Cardiac muscle cell (in vitro differentiated cells and primary cell): Measurements from ENCODE around the gene HLA-DPA1. TPM values are rescaled to one million over a fixed set of nuclear protein-coding genes. Genes with fewer than 3 reads are reported as not detected.

ENCODE experiments used
- DNase-seq, 2 donors: peaks; one replicate each; pipeline versions ENCODE4 v3.0.0 to v3.0.0-alpha.2; 2010 to 2017; ENCODE audit warnings: low read depth in 1 of 2, low spot score in 1 of 2
- H3K27ac ChIP-seq: fragments of 200-600 bp; sonication (generic); 2 replicates; pipeline ENCODE4 v1.5.1; 2016
- H3K27me3 ChIP-seq: fragments of 200-600 bp; sonication (generic); 2 replicates; pipeline ENCODE4 v1.6.0; 2016; ENCODE audit warnings: control low read depth
- H3K36me3 ChIP-seq: fragments of 200-600 bp; sonication (generic); 2 replicates; pipeline ENCODE4 v1.5.1; 2016; ENCODE audit warnings: control low read depth
- H3K4me1 ChIP-seq: fragments of 200-600 bp; sonication (generic); 2 replicates; pipeline ENCODE4 v1.8.1; 2017; ENCODE audit warnings: low read depth, mild to moderate bottlenecking, mixed run types
- H3K4me3 ChIP-seq: fragments of 200-600 bp; sonication (generic); 2 replicates; pipeline ENCODE4 v1.5.1; 2016; ENCODE audit warnings: mild to moderate bottlenecking
- H3K9me3 ChIP-seq: fragments of 200-600 bp; sonication (generic); 2 replicates; pipeline ENCODE4 v1.5.1; 2017; ENCODE audit warnings: low read depth, mild to moderate bottlenecking, control low read depth
- CTCF ChIP-seq: IDR thresholded peaks from 2 replicates; pipeline ENCODE4 v1.5.1; 2012; ENCODE audit warnings: low read depth, mild to moderate bottlenecking, low read length
- polyA plus RNA-seq: library from polyadenylated mRNA; unstranded; fragments of >200 nt; fragmentation: Nextera tagmentation; extraction: Ambion mirVana; gene quantifications from 2 replicates; pipeline ENCODE4 v1.2.1, GENCODE V29; 2016
- total RNA-seq: library from RNA; depleted of rRNA; stranded (reverse); fragments of >200 nt; gene quantifications from 2 replicates; pipeline ENCODE4 v1.2.3, GENCODE V29; 2016

HLA-DPA1 gene
- total and polyA plus RNA-seq, 2 experiments from 2014 or later: 0.21 to 1.9 TPM

DNA sequence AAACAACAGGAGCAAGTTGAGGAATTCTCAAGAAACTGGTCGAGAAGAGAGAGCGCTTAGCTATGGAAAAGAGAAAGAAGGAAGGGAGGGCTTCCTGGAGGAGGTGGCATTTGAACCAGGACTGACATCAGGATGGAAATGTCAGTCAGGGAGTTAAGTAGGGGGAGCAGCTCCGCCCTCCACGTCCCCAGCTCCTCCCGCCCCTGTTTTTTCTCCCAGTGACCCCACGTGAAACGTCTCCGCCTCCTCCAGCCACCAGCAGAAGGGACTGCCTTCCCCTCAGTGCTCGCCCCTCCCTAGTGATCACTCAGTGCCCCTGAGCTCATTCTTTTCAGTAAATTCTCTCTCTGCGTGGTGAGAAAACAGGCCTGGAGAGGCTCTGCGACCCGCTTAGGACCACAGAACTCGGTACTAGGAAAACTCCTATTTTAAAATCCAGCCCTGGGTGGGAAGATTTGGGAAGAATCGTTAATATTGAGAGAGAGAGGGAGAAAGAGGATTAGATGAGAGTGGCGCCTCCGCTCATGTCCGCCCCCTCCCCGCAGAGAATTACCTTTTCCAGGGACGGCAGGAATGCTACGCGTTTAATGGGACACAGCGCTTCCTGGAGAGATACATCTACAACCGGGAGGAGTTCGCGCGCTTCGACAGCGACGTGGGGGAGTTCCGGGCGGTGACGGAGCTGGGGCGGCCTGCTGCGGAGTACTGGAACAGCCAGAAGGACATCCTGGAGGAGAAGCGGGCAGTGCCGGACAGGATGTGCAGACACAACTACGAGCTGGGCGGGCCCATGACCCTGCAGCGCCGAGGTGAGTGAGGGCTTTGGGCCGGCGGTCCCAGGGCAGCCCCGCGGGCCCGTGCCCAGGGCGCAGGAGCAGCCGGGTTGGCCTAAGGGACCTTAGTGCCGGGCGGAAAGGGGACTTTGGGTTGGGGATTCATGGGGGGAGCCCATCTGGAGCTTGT lies 7.0 kb upstream of the HLA-DPA1 start:
- H3K27me3 ChIP-seq: no peaks in the 10 kb centered on the region
- DNase-seq: peak; percentile 58 to 82
- no peaks in the 10 kb centered on the region for H3K36me3 ChIP-seq
- no peak for TF ChIP-seq CTCF
- H3K4me1 ChIP-seq: no peaks in the 10 kb centered on the region
- no peaks in the 10 kb centered on the region for H3K9me3 ChIP-seq
- H3K4me3 ChIP-seq: peak overlapping the region; percentile 16
- H3K27ac ChIP-seq: no peak overlapping the region

DNA sequence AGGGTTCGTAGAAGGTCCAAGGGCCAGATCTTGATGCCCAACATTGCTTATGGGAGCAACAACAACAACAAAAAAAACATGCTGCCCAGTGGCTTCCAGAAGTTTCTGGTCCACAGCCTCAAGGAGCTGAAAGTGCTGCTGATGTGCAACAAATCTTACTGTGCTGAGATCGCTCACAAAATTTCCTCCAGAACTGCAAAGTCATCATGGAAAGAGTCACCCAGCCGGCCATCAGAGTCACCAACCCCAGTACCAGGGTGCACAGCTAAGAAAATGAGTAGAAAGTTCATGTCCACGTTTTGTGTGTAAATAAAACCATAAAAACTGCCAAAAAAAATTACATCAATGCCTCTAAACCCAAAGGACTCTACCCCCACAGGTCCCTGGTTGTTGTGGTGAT lies 6.1 kb upstream of the HLA-DPA1 start:
- no peaks in the 10 kb centered on the region for H3K4me1 ChIP-seq
- no peaks in the 10 kb centered on the region for H3K9me3 ChIP-seq
- no peak overlapping the region for H3K27ac ChIP-seq
- H3K36me3 ChIP-seq: no peaks in the 10 kb centered on the region
- no peak for DNase-seq
- H3K4me3 ChIP-seq: no peak overlapping the region
- H3K27me3 ChIP-seq: no peaks in the 10 kb centered on the region
- TF ChIP-seq CTCF: no peak

- TF ChIP-seq CTCF: no peak
- no peaks in the 10 kb centered on the region for H3K9me3 ChIP-seq
- DNase-seq: no peak
- no peaks in the 10 kb centered on the region for H3K4me1 ChIP-seq
- H3K36me3 ChIP-seq: no peaks in the 10 kb centered on the region
- no peak overlapping the region for H3K27ac ChIP-seq
- H3K4me3 ChIP-seq: no peak overlapping the region
- H3K27me3 ChIP-seq: no peaks in the 10 kb centered on the region
Measured at GRCh38 chr6:33078919-33079521, 5.6 kb upstream of the HLA-DPA1 start.

DNA sequence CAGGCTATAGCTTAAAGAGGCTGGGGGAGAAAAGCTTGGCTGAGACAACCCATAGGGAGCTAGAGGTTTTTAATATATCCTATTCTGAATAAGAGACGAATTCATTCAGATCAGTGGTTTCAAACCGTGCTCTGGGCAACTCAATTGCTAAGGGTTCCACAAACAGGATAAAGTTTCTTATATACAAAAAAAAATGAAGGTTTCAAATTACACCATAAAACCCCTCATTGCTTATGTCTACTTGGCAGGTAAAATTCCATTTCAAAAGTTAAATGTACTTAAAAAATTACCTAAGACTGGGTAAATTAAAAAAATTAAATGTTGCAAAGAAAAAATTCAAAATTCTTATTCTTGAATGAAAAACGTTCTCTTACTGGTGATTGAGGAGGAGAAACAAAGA lies 5.0 kb upstream of the HLA-DPA1 start:
- TF ChIP-seq CTCF: no peak
- H3K27ac ChIP-seq: no peak overlapping the region
- H3K9me3 ChIP-seq: no peaks in the 10 kb centered on the region
- no peaks in the 10 kb centered on the region for H3K4me1 ChIP-seq
- no peak for DNase-seq
- no peaks in the 10 kb centered on the region for H3K36me3 ChIP-seq
- H3K4me3 ChIP-seq: no peak overlapping the region
- H3K27me3 ChIP-seq: no peaks in the 10 kb centered on the region

- no peaks in the 10 kb centered on the region for H3K27me3 ChIP-seq
- no peak overlapping the region for H3K4me3 ChIP-seq
- TF ChIP-seq CTCF: no peak
- H3K36me3 ChIP-seq: no peaks in the 10 kb centered on the region
- no peaks in the 10 kb centered on the region for H3K4me1 ChIP-seq
- H3K9me3 ChIP-seq: no peaks in the 10 kb centered on the region
- no peak for DNase-seq
- H3K27ac ChIP-seq: no peak overlapping the region
Measured at GRCh38 chr6:33077908-33078307, 4.5 kb upstream of the HLA-DPA1 start.
